GM12892 (cell line): ENCODE measurements around the gene BLID.

Source experiments
- POLR2A ChIP-seq: IDR thresholded peaks from 2 replicates; pipeline ENCODE4 v1.6.1; 2011; ENCODE audit warnings: low read depth, low read length, control low read depth
- POLR2AphosphoS5 ChIP-seq: IDR thresholded peaks from 2 replicates; pipeline ENCODE4 v1.6.1; 2011; ENCODE audit warnings: low read depth, low read length, control low read depth
- TAF1 ChIP-seq: IDR thresholded peaks from 2 replicates; pipeline ENCODE4 v1.6.1; 2011; ENCODE audit warnings: low read depth, mild to moderate bottlenecking, control low read depth, low read length, borderline replicate concordance

DNA sequence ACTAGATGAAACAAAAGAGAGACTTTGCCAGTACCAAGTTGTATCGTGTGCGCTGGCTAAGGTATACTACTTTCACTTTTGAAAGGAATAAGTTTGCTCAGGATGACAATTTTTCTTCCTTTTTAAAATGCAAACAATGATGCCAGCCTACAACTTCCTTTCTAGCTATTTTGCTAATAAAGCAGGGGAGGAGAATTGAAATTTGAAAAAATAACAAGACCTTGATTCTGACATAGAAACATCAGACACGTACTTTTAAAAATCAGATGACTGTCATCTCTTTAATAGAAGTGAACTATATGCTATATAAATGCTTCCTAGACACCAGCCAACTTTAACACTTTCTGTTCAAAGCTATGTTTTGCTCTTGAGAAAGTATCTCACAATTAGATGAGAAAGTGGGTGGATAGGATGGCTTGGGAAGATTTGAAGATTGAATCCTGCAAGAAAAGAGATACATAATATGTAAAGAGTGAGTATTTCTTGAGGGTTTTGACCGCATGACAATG is 41.7 kb upstream of the BLID start:
- TF ChIP-seq POLR2A = no peak
- no peak for TF ChIP-seq TAF1
- no peak for TF ChIP-seq POLR2AphosphoS5
